OCI-M1 (cell line): ENCODE results near the gene CHRNE.
"Not testable (repeated sequence)": the region's sequence is repeated elsewhere in the genome, so short reads cannot be mapped to it uniquely, and the experiment has no call there.

Experiments used
- DNase-seq: peaks from one replicate; lab custom pipeline; 2025; lab: John Stamatoyannopoulos, UW

The CHRNE gene

DNA sequence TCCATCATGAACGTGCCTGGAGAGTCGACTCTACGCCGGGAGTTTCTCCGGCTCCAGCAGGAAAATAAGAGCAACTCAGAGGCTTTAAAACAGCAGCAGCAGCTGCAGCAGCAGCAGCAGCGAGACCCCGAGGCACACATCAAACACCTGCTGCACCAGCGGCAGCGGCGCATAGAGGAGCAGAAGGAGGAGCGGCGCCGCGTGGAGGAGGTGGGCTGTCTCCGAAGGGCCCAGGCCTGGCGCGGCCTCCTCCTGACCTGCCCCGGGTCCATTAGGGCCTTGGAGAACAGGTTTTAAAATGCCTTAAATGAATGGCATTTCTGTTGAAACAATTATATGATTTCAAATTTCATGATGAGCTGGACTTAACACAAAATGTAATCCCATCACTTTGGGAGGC is 15.3 kb downstream of the CHRNE start:
- DNase-seq, result no peak

GRCh38 chr17:4886830-4887229 is 16.1 kb downstream of the CHRNE start:
- no peak for DNase-seq

DNA sequence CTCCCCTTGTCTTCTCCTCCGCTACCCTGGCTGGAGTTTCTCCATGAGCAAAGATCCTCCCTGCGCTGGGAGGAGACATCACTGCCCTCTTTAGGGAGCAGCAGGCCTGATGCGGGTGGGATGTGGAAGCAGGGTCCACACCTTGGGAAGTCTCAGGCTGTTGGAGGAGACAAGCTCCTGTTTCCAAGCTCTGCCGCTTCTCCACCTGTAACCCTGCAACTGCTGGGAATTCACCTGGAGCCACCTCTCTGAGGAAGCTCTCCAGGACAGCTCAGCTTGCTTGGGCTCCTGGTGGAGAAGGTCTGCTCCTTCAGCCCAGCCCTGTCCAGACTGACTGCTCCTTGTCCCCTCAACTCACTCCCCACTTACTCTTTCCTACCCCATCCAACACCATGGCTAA is 18.4 kb downstream of the CHRNE start:
- no peak for DNase-seq

DNA sequence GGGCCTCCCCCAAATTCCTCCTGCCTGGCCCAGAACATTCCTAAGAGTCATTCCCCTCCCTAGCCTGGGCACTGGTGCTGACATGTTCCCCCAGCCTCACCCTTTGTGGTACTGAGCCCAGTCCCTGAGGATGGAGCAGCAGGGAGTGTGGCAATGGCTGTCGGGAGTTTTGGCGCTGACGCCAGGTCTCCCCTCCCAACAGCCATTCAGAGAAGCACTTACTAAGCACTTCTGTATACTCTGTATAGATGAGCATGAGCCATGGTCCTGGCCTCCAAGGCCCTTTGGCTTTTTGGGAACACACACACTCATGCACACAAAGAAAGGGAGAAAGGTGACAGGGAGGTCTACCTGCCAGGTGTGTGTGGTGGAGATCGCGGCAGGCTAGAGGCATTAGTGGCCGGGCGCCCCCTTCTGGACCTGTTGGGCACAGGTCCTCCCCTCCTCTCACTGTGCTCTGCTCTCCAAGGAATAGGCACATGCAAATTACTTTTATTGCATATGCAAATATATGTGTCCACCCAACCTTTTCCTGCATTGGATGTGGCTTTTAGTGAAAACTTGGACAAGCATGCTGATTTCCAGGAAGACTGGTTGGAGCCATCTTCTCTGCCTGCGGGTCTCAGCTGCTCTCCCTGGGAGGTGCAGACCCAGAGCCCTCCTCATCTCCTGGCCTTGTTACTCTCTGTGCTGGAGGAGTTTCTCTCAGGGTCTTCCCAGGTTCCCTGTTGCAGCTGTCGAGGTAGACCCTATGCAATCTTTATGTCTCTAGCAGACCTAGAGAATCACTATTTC is 20.9 kb downstream of the CHRNE start:
- DNase-seq, result peak; percentile 81

- no peak for DNase-seq
Observed at GRCh38 chr17:4880857-4881256, 22.0 kb downstream of the CHRNE start.

- no peak for DNase-seq
Observed at GRCh38 chr17:4879601-4880000, 23.3 kb downstream of the CHRNE start.

DNA sequence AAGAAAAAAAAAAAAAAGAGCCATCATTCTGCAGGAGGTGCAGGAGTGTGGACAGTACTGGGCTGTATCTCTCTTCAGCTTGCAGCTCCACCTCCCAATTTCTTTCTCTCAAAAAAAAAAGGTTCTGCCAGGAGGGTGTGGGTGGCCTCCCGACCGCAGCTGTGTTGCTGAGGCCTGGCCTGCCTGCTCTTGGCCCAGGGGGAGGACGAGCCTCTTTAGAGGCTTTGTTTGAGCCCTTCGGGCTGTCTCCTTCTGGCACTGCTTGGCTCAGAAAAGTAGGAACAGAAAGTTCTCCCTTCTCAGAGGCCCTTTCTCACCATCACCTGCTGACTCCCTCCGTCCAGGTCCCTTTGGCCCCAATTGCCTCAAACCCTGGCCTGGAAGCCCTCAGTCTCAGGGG is 25.8 kb downstream of the CHRNE start:
- DNase-seq, result no peak

DNA sequence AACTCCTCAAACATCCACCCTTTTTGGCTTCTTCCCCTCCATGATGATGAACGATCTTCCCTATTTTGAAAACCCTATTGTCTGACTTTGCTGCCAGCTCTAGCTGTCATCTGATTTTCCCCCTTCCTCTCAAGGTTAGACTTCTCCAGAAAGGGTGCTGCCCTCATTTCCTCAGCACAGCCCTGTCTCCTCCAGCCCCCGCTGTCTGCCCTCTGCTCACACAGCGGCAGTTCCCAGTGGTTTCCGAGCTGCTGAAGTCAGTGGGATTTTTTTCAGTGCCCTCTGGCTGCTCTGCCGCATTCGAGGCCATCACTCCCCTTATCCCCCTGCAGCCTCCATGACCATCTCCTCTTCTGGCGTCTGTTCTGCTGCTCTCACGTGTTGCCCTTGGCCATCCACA is 30.1 kb downstream of the CHRNE start:
- no peak for DNase-seq

DNA sequence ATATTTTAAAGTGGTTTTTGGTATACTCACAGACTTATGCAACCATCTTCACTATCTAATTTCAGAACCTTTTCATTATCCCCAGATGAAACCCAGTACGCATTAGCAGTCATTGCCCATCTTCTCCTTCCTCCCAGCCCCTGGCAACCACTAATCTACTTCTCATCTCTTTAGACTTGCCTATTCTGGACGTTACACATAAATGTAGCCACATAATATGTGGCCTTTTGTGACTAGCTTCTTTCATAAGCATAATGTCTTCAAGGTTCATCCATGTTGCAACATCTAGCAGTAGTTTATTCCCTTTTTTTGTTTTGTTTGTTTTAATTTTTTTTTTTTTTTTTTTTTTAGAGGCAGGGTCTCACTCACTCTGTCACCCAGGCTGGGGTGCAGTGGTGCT is 32.0 kb downstream of the CHRNE start:
- no peak for DNase-seq

DNA sequence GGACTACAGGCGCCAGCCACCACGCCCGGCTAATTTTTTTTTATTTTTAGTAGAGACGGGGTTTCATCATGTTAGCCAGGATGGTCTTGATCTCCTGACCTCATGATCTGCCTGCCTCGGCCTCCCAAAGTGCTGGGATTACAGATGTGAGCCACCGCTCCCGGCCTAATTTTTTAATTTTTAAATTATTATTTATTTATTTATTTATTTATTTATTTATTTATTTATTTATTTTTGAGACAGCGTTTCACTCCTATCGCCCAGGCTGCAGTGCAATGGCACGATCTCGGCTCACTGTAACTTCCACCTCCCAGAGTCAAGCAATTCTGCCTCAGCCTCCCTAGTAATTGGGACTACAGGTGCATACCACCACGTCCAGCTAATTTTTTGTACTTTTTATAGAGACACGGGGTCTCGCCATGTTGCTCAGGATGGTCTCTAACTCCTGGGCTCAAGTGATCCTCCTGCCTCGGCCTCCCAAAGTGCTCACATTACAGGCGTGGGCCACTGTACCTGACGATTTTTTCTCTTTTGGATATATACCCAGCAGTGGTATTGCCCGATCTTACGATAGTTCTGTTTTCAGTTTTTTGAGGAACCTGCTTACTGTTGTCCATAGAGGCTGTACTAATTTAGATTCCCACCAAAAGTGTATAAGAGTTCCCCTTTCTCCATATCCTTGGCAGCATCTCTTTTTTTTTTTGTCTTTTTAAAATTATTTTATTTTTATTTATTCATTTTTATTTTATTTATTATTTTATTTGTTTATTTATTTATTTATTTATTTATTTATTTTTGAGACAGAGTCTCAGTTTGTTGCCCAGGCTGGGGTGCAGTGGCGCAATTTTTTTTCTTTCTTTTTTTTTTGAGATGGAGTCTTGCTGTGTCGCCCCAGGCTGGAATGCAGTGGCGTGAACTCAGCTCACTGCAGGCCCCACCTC is 33.6 kb downstream of the CHRNE start:
- DNase-seq, result not testable (repeated sequence)

- not testable (repeated sequence) for DNase-seq
Observed at GRCh38 chr17:4867535-4867934, 35.4 kb downstream of the CHRNE start.

DNA sequence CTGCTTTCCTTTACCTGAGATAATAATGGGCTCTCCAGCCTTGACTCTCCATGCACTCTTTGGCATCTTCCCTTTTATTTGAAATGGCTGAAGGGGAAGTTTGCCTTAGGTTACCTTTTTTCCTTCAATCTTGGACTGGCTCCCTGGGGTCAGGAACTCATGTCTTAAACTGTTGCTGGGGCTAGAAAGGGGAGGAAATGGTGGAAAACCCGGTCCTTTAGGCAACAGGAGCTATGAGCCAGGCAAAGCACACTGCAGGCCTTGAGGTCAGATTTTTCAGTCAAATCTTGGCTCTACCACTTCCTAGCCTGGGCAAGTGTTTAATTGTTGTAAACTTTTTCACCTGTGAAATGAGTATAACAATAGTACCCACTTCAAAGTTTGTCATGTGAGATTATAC is 39.6 kb downstream of the CHRNE start:
- no peak for DNase-seq

- DNase-seq, result no peak
Observed at GRCh38 chr17:4862720-4863119, 40.2 kb downstream of the CHRNE start.

- no peak for DNase-seq
Observed at GRCh38 chr17:4861052-4861451, 41.8 kb downstream of the CHRNE start.

DNA sequence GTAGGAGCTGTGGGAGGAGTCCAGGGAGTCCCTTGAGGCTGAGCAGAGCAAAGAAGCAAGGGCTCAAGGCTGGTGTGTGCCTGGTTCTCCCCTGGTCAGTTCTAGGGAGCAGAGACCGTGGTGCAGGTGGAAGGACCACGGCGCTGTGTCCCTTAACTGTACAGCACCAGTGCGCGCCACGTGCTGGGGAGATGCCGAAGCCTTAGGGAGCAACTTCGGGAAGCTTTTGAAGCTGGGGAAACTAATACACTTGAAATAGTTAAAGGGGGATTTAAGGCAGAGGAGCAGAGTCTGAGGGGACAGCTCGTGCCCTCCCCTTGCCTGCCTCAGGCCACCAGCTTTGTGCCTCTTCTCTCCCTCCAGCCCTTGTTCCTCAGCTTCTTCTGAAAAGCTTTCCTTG is 42.2 kb downstream of the CHRNE start:
- no peak for DNase-seq

- no peak for DNase-seq
Observed at GRCh38 chr17:4859816-4860625, 42.9 kb downstream of the CHRNE start.

GRCh38 chr17:4858882-4859260 is 44.0 kb downstream of the CHRNE start:
- DNase-seq, result no peak

GRCh38 chr17:4858068-4858881 is 44.6 kb downstream of the CHRNE start:
- no peak for DNase-seq

DNA sequence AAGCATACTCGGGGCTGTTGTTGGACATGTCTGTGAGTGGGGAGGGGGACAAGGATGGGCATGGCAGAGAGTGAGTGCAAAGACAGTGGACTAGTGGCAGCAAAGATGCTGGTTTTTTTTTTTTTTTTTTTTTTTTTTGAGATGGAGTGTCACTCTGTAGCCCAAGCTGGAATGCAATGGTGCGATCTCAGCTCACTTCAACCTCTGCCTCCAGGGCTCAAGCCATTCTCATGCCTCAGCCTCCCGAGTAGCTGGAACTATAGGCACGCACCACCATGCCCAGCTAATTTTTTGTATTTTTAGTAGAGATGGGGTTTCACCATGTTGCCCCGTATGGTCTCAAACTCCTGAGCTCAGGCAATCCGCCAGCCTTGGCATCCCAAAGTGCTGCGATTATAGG is 45.6 kb downstream of the CHRNE start:
- not testable (repeated sequence) for DNase-seq

DNA sequence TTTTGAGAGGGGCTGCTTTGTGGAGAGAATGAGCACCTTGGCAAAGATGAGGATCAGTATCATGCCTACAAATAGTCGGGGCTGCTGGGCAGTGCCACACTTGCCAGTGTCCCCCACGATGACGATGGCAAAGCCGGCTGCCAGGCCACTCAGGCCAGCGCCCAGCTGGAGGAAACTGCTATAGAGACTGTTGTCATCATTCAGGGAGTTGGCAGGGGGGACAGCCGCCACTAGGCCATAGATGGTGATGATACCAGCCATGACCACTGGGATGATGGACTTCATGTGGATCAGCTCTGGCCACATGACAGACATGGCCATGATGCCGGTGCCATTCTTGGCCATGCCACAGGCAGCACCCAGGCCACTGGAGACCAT is 46.0 kb downstream of the CHRNE start:
- no peak for DNase-seq

- DNase-seq, result no peak
Observed at GRCh38 chr17:4856271-4856936, 46.5 kb downstream of the CHRNE start.
